Measurements from ENCODE around the gene NMS.
"Not testable (repeated sequence)": the region's sequence is repeated elsewhere in the genome, so short reads cannot be mapped to it uniquely, and the experiment has no call there.

The NMS gene

DNA sequence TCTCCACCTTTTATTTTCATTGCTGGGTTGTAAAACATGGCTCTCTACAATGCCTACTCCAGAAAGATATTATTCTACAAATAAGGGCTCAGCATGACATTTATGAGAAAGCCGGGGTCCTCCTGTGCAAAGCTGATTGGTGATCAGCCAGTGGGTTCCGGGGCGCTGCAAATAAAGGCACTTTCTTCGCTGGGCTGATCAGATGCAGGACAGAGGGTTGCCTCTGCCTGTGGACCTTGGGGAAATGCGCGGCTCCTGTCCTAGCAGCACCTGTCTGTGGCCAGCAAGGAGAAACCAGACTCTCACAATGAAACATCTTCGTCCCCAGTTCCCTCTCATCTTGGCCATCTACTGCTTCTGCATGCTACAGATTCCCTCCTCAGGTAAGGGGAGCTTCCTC lies at the start of gene NMS:
NMS (plus strand) TSS at position 301 of the 400 bp plus-strand sequence; CDS start at position 308, 7 bp downstream.
- no peak for DNase-seq

DNA sequence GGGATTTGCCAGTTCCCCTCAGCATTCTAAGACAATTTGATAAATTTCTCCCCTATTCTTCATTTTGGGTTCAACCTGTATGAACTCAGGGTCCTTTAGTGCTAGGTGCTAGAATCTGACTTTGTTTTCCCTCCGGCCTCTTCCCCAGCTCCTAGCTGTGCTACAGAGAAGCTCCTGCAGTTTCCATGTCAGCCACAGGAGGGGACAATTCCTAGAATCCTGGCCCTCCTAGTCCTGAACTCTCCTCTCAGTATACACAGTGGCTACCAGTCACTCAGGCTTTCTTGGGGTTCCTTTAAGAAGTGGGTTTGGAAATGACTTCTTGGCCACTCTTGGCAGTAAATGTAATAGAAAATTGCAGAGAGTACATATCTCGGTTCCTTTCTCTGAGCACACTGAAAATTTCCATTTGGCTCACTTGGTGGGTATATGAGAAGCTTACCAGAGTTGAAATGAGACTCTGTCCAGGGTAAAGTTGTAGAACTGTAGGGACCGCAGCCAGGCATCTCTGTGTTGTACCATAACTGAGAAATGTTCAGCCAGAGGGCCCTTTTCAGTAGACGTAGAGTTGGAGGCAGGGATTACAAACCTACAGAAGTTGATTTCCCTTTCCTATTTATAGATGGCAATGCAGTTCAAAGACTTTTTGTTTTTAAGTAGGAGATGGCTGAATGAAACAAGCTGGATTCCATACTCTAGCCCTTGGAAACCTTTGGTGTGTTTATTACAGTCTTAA lies 47.8 kb upstream of the NMS start:
- DNase-seq, result no peak

- no peak for DNase-seq
Measured at GRCh38 chr2:100423631-100424030, 46.7 kb upstream of the NMS start.

DNA sequence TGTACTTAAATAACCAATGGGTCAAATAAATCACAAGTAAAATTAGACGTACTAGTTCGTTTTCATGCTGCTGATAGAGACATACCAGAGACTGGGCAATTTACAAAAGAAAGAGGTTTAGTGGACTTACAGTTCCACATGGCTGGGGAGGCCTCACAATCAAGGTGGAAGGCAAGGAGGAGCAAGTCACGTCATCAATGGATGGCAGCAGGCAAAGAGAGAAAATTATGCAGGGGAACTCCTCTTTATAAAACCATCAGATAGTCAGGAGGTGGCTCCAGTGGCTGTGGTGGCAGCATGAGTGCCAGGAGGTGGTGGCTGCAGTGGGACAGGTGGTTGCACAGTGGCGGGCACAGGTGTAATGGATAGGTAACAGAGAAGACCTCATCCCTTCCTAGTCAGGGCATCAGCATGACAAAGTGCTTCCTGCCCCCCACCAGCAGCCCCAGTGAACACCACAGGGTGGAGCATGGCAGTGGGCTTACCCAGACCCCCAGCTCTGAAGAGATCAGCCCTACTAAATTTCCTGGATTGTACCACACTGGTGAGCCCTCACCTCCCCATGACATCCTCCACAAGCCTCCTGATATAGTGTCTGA lies 45.9 kb upstream of the NMS start:
- no peak for DNase-seq

GRCh38 chr2:100425107-100425506 lies 45.2 kb upstream of the NMS start:
- no peak for DNase-seq

GRCh38 chr2:100425573-100426383 lies 44.5 kb upstream of the NMS start:
- no peak for DNase-seq

DNA sequence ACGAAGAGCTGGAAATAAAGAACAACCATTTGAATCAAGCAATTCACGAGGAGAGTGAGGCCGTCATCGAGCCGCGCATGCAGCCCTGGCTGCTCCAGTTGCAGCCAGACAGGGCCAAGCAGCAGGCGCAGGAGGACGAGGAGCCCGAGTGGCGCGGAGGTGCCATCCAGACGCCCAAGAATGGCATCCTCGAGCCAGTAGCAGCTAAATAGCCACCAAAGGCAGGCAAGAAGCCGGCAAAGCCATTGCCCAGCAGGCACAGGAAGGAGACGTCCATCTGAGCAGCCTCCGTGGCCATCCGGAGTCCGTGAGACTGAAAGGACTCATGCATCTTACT lies 43.9 kb upstream of the NMS start:
- DNase-seq, result no peak

DNA sequence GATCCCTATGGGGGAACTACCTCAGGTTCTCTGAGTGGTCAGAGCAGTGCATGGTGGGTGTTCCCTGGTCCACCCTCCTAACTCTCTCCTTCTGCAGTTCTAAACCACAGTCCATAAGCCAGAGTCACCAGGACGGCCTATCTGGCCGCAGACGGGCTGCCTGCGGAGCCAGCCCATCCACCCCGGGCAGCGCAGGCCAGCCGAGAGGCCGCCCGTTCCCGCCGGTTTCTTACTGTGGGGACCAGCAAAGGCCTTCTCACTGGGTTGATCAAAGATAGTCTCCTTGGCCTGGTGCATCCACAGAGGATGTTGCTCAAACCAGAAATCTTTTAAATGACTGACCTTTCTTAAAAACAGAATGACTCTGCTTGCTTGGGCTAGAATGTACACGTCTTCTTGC lies 43.2 kb upstream of the NMS start:
- no peak for DNase-seq

DNA sequence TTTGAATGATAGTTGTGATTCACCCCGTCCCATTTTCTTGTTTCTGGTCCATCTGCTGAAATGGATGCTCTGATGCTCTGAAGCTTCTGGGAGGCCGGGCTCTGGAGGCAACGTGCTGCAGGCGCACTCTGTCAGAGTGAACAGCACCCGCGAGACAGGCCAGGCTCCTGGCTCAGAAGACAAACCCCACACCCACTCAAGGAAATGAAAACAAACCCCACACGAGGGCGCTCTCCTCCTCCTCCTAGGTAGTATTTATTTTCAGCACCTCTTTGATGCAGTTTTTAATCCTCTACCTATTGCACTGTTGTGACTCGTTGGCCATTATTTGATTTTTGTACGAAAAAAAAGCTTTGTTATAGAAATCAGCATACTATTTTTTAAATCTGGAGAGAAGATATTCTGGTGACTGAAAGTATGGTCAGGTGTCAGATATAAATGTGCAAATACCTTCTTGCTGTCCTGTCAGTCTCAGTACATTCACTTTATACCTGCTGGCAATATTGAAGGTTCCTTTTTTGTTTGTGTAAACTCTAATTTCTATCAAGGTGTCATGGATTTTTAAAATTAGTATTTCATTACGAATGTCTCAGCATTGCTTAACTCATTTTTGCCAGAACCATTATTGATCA lies 42.5 kb upstream of the NMS start:
- DNase-seq, result peak; percentile 70

- DNase-seq, result no peak
Measured at GRCh38 chr2:100429726-100430125, 40.6 kb upstream of the NMS start.

DNA sequence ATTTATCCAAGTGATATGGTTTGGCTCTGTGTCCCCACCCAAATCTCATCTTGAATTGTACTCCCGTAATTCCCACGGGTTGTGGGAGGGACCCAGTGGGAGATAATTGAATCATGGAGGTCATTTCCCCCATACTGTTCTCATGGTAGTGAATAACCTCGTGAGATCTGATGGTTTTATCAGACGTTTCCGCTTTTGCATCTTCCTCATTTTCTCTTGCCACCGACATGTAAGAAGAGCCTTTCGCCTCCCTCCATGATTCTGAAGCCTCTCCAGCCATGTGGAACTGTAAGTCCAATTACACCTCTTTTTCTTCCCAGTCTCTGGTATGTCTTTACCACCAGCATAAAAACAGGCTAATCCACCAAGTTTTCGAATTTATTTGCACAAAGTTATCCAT lies 32.5 kb upstream of the NMS start:
- DNase-seq, result no peak

- no peak for DNase-seq
Measured at GRCh38 chr2:100446696-100447095, 23.6 kb upstream of the NMS start.

DNA sequence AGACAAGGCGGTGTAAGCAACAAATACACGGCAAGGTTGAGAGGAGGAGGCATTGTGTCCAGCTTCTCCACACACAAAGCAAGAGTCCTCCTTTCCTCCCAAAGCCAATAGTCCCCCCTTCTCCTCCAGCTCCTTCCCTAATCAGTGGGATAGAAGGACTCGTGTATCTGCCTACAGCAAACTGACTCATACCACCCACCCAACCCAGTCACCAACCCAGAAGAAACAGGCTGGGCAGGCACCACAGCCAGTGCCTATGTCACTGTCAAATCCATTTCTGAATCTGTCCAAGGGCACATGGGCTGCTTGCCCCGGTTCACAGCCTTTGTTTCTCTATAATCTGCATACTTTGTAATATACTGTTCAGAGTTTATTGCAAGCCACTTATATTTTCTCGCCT lies 19.2 kb upstream of the NMS start:
- no peak for DNase-seq

- no peak for DNase-seq
Measured at GRCh38 chr2:100451734-100452133, 18.5 kb upstream of the NMS start.

GRCh38 chr2:100453853-100454252 lies 16.4 kb upstream of the NMS start:
- no peak for DNase-seq

DNA sequence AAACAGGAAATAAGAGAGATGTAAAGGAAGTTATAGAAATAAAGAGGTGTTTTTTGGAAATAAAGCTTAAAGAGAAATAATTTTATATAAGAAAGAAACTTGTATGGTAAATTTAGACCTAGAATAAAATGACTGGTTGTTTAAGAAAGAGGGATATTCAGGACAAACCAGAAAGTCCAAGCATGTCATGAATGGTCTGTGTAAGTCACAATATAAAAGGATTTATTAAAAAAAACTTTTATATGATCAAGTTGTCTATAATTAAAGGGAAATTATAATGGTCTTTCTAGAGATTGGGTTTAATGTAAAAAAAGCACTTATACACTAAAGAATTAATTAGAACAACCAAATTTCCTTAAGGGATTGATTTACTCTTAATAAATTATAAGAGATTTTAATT lies 13.9 kb upstream of the NMS start:
- DNase-seq, result not testable (repeated sequence)

GRCh38 chr2:100460904-100461530 lies 9.3 kb upstream of the NMS start:
- no peak for DNase-seq

DNA sequence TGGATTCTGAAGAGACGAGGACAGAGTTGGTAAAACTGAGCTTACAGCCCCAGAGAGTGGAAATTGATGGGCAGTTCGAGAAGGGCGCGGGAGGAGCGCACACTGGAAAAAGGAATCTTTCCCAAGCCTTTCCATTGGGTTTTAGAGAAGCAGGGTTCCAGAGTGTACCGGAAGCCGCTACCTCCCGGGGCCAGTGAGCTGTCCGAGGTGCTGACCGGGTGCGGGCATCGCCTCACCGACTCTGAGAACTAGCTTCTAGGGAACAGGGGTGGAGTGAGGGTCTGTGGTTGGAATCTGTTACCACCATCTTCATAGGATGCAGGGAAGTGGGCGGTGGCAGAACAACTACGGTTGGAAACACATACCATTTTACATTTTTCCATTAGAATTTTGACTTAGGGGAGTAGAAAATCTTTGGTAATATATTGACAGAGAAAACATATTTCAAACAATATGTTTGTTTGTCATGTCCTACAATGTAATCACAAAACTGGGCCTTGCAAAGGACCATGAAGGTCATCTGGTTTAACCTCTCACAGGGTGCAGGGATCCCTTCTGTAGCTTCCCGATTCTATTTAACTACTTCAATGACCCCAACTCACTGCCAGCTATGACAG lies 724 bp downstream of the NMS start:
- no peak for DNase-seq

- DNase-seq, result no peak
Measured at GRCh38 chr2:100476606-100477005, 6.3 kb downstream of the NMS start.

DNA sequence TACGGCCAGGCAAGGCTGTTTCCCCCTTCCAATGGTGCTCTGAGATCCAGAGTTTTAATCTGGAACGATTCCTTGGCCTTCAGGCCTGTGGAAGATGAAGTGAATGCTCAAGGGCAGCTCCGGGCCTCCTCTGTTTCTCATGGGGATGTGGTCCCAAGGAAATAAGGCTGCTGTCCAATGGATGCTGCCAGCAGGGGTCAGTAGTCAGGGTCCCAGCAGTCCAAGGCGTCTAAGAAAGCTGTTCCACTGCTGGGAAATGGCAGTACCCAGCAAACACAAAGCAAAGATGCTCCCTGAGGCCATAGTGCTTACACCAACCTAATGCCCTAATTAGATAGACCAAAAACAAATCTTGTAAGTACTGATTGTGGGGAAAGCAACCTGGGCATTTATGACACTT lies 12.5 kb downstream of the NMS start:
- DNase-seq, result no peak

GRCh38 chr2:100483895-100484294 lies 13.6 kb downstream of the NMS start:
- DNase-seq, result no peak

GRCh38 chr2:100484390-100484789 lies 14.1 kb downstream of the NMS start:
- no peak for DNase-seq

- DNase-seq, result no peak
Measured at GRCh38 chr2:100485396-100485795, 15.1 kb downstream of the NMS start.

All from CD4-positive, alpha-beta T cell treated with Interleukin-6 for 4 hours (primary cell).